Peyer's patch (tissue), 4 donors: ENCODE data around the gene SRRM2.

Experiments
- CTCF ChIP-seq, 6 experiments: fragments of 450-650 bp in 4 of 6; fragments of 200-600 bp in 2 of 6; sonication (generic) in 1 of 6; IDR thresholded peaks; one replicate each; pipeline ENCODE4 v1.5.1; 2017 to 2019; ENCODE audit warnings: antibody characterized with exemption in 6 of 6, mild to moderate bottlenecking in 3 of 6, moderate library complexity in 1 of 6
- POLR2A ChIP-seq, 2 donors: fragments of 450-650 bp; IDR thresholded peaks; one replicate each; pipeline ENCODE4 v1.5.1; 2017; ENCODE audit warnings: antibody characterized with exemption in 2 of 2, mild to moderate bottlenecking in 2 of 2, moderate library complexity in 2 of 2

GRCh38 chr16:2783581-2784357 lies 31.3 kb downstream of the SRRM2 start:
- TF ChIP-seq CTCF (IDR thresholded peaks at IDR 0.05), result no peak
- TF ChIP-seq POLR2A (IDR thresholded peaks at IDR 0.05), result no peak
